ENCODE results near the gene IGFBP2.

Gene IGFBP2

DNA sequence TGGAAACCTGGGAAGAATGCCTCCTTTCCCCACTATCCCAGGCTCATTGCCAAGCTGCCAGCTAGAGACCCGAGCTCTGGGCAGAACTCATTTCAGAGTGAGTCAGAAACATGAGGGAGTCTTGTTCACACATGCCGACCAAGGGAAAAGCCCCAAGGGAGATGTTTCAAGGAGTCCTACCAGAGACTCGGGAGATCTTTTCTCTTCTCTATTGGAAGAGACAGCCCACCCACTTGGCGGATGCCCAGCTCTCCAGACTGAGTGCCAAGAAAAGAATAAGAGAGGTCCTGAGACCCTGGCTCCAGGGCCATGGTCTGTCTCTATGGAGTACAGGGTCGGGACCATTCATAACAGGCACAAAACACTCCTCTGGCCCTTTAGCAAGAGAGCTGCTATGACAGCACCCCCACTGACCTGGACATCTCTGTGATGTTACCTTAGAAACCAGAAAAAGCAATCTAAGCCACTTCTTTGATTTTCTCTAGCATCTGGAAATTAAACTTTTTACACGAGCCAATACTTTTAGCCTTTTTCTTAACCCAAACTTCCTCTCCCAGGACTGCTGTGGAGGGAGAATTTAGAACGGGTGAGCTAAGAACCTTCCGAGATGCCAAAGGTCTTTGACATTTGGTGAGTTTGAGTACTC is 80.6 kb downstream of the IGFBP2 start:
- DNase-seq = peak; percentile 66
